Cardiac fibroblast (primary cell): ENCODE data around the gene EFNA4.

Experiments
- DNase-seq, 2 donors: peaks; one replicate each; pipeline versions ENCODE4 v3.0.0 to v3.0.0-alpha.2; 2010; ENCODE audit warnings: low read depth in 2 of 2
- H3K4me3 ChIP-seq, 2 donors: replicated peaks in 1 of 2; 1 replicate in 1 of 2; 2 replicates in 1 of 2; pipeline ENCODE4 v1.5.1; 2011; ENCODE audit warnings: low read depth in 2 of 2, low read length in 2 of 2, mild to moderate bottlenecking in 2 of 2, moderate library complexity in 1 of 2
- CTCF ChIP-seq: IDR thresholded peaks from one replicate; pipeline ENCODE4 v1.5.1; 2011; ENCODE audit warnings: low read depth, mild to moderate bottlenecking, low read length, inconsistent platforms

EFNA4 gene

DNA sequence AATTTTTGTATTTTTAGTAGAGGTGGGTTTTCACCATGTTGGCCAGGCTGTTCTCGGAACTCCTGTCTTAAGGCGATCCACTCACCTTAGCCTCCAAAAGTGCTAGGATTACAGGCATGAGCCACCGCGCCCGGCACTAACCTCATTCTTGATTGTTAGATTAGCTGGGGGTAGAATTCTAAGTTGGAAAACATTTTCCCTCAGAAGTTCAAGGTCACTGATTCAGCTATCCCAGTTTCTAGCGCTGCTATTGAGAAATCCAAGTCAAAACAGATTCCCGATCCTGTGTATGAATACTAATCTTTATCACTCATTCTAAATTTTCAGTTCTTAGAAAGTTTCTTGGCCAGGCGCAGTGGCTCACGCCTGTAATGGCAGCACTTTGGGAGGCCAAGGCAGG, 39.8 kb downstream of the EFNA4 start:
- DNase-seq = no peak
- TF ChIP-seq CTCF = no peak
- no peak overlapping the region for H3K4me3 ChIP-seq

GRCh38 chr1:155104605-155105534, 41.3 kb downstream of the EFNA4 start:
- no peak overlapping the region for H3K4me3 ChIP-seq
- no peak for TF ChIP-seq CTCF
- no peak for DNase-seq

DNA sequence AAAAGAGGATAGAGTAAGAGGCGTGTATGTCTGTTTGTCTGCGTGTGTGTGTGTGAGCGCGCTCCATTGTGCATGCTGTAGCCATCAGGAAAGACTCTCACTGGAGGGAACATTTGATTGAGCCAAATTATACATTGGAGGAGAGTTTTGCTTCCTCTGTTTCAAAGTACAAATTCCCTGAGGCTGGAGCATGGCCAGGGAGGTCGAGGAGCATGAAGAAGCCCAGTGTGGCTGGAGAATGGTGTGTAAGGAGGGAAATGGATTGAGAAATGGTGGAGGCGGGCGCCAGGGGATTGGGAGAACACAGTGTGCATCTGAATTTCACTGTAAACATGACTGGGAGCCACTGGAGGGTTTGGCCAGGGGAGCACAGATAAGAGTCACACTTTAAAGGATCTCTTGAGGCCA, 42.1 kb downstream of the EFNA4 start:
- no peak for TF ChIP-seq CTCF
- no peak overlapping the region for H3K4me3 ChIP-seq
- peak; percentile 20 to 88 for DNase-seq

DNA sequence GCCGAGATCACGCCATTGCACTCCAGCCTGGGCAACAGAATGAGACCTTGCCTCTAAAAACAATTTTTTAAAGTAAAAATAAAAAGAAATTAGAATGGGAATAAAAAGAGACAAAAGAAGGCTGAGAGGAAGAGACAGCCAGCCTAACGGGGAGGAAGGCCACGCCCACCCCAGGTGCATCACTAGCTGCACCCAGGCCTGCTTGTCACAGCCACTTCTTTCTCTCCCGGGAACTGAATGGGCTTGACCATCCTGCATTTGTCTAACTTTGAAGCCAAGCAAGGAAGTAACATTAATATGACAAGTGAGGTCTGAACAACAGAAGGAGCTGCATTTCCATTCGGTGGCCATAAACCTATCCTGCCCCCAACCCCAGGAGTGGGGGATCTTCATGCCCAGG, 43.3 kb downstream of the EFNA4 start:
- no peak overlapping the region for H3K4me3 ChIP-seq
- TF ChIP-seq CTCF = no peak
- DNase-seq = no peak

- no peak for TF ChIP-seq CTCF
- H3K4me3 ChIP-seq = no peak overlapping the region
- no peak for DNase-seq
Observed at GRCh38 chr1:155107309-155108264, 44.0 kb downstream of the EFNA4 start.

DNA sequence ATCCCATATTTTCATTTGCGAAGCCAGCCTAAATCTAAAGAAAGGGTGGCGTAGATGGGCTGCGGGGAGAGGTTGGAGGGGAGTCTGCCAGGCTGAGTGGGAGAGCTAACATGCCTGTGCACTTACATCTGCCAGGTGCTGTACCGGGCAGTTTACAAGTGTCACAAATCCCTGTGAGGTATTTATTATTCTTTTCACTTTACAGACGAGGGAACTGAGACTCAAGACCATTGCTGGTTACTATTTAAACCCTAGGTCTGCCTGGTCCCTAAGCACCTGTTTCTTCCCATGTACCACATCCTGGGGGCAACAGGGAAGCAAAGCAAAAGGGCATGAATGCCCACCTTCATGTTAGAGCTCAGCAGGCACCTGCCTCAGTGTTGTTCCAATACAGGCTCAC, 44.8 kb downstream of the EFNA4 start:
- no peak for TF ChIP-seq CTCF
- no peak overlapping the region for H3K4me3 ChIP-seq
- no peak for DNase-seq
